Endothelial cell of umbilical vein (primary cell): ENCODE data around the gene LYPD1. TPM values are rescaled to one million over a fixed set of nuclear protein-coding genes. Genes with fewer than 3 reads are reported as not detected.

ENCODE experiments used
- BruUV-seq: library from RNA; stranded (reverse); fragments of 400-500 nt; replicated peaks from 2 replicates; lab custom pipeline; 2021; lab: Mats Ljungman, UMichigan
- CTCF ChIA-PET: fragments of 300-600, 350-600 bp; sonication (Branson Sonifier 250); formaldehyde crosslinking; loops from one replicate; lab custom pipeline; 2021; ENCODE audit warnings: antibody characterized with exemption, inconsistent platforms; lab: Charles Lee
- POLR2A ChIA-PET: fragments of 300-600, 350-600 bp; sonication (Branson Sonifier 250); formaldehyde crosslinking; loops from one replicate; lab custom pipeline; 2021; ENCODE audit warnings: antibody characterized with exemption, inconsistent platforms; lab: Charles Lee
- DNase-seq: peaks from one replicate; pipeline ENCODE4 v3.0.0-alpha.2; 2011; ENCODE audit warnings: low read depth, low spot score
- FAIRE-seq: peaks from 2 replicates; lab custom pipeline; 2011; peaks lifted over from hg19 to GRCh38; lab: Jason Lieb, UNC
- H2AFZ ChIP-seq: 2 replicates; pipeline ENCODE4 v1.6.0; 2012; ENCODE audit warnings: low read depth, low read length, control low read depth, inconsistent platforms
- H3K27ac ChIP-seq: 2 replicates; pipeline ENCODE4 v1.5.1; 2011; ENCODE audit warnings: low read depth, mild to moderate bottlenecking, control low read depth, low read length, moderate library complexity; ENCODE audit not compliant: insufficient read depth
- H3K27me3 ChIP-seq, 2 experiments: 2 replicates each; pipeline versions ENCODE4 v1.6.0 to v1.6.1; 2011; ENCODE audit warnings: low read length in 2 of 2, mixed read lengths in 1 of 2; ENCODE audit not compliant: control insufficient read depth in 2 of 2, insufficient read depth in 2 of 2
- H3K36me3 ChIP-seq, 2 experiments: 2 replicates in 1 of 2; 3 replicates in 1 of 2; pipeline ENCODE4 v1.5.1; 2011; ENCODE audit warnings: low read length in 2 of 2, mild to moderate bottlenecking in 1 of 2, moderate library complexity in 1 of 2; ENCODE audit not compliant: control insufficient read depth in 2 of 2, insufficient read depth in 2 of 2; ENCODE audit errors: extremely low read depth in 1 of 2
- H3K4me1 ChIP-seq: 3 replicates; pipeline ENCODE4 v1.5.1; 2011; ENCODE audit warnings: mild to moderate bottlenecking, low read length; ENCODE audit not compliant: control insufficient read depth, insufficient read depth; ENCODE audit errors: extremely low read depth
- H3K4me2 ChIP-seq: 2 replicates; pipeline ENCODE4 v1.6.1; 2011; ENCODE audit warnings: low read length, control low read depth, mixed read lengths; ENCODE audit not compliant: insufficient read depth
- H3K4me3 ChIP-seq, 3 experiments: fragments of 200-600 bp in 1 of 3; sonication (generic), shearing (Covaris generic) in 1 of 3; replicated peaks in 1 of 3; 2 replicates each; pipeline ENCODE4 v1.5.1; 2011 to 2016; ENCODE audit warnings: control low read depth in 3 of 3, low read length in 3 of 3, mild to moderate bottlenecking in 2 of 3, inconsistent platforms in 1 of 3, low read depth in 1 of 3, moderate library complexity in 1 of 3; ENCODE audit not compliant: insufficient read depth in 1 of 3
- H3K79me2 ChIP-seq: 2 replicates; pipeline ENCODE4 v1.6.0; 2012; ENCODE audit warnings: low read length, inconsistent platforms; ENCODE audit not compliant: control insufficient read depth, insufficient read depth
- H3K9ac ChIP-seq: replicated peaks from 2 replicates; pipeline ENCODE3; 2011; ENCODE audit warnings: low read length, control low read depth; ENCODE audit not compliant: insufficient read depth; ENCODE audit errors: extremely low read depth
- H3K9me1 ChIP-seq: replicated peaks from 3 replicates; pipeline ENCODE4 v1.6.0; 2011; ENCODE audit warnings: mild to moderate bottlenecking, low read length; ENCODE audit not compliant: control insufficient read depth, insufficient read depth; ENCODE audit errors: extremely low read depth
- H3K9me3 ChIP-seq: replicated peaks from 2 replicates; pipeline ENCODE4 v1.5.1; 2012; ENCODE audit warnings: low read length, inconsistent platforms; ENCODE audit not compliant: control insufficient read depth, insufficient read depth
- H4K20me1 ChIP-seq: replicated peaks from 2 replicates; pipeline ENCODE3; 2011; ENCODE audit warnings: mild to moderate bottlenecking, low read length; ENCODE audit not compliant: control insufficient read depth, insufficient read depth; ENCODE audit errors: extremely low read depth
- EZH2 ChIP-seq: IDR thresholded peaks from 2 replicates; pipeline ENCODE4 v1.6.1; 2012; ENCODE audit warnings: borderline replicate concordance, low read depth, mild to moderate bottlenecking, moderate library complexity, low read length, inconsistent platforms; ENCODE audit not compliant: severe bottlenecking
- FOS ChIP-seq: IDR thresholded peaks from 2 replicates; pipeline ENCODE4 v1.6.1; 2011; ENCODE audit warnings: mild to moderate bottlenecking, low read length, moderate library complexity, borderline replicate concordance; ENCODE audit not compliant: insufficient read depth
- GATA2 ChIP-seq: IDR thresholded peaks from 2 replicates; pipeline ENCODE4 v1.7.0; 2011; ENCODE audit warnings: low read depth, mild to moderate bottlenecking, moderate library complexity, mixed read lengths, low read length; ENCODE audit not compliant: insufficient read length, insufficient read depth
- JUN ChIP-seq: IDR thresholded peaks from 2 replicates; pipeline ENCODE4 v1.6.1; 2011; ENCODE audit warnings: borderline replicate concordance, low read depth; ENCODE audit not compliant: insufficient read length, insufficient read depth
- MYC ChIP-seq: IDR thresholded peaks from one replicate; pipeline ENCODE4 v1.6.1; 2011; ENCODE audit warnings: mild to moderate bottlenecking, low read depth, low read length
- POLR2A ChIP-seq: IDR thresholded peaks from 2 replicates; pipeline ENCODE4 v1.6.1; 2012; ENCODE audit warnings: low read depth, mild to moderate bottlenecking, control low read depth, low read length
- POLR2AphosphoS5 ChIP-seq: IDR thresholded peaks from 2 replicates; pipeline ENCODE4 v1.6.1; 2012; ENCODE audit warnings: low read depth, mild to moderate bottlenecking, control low read depth, low read length, moderate library complexity; ENCODE audit not compliant: insufficient read depth
- dilution Hi-C: fragments of 300-500 bp; cut with MboI; formaldehyde crosslinking; loops from one replicate; pipeline ENCODE4 v1.15.0; 2019; ENCODE audit warnings: low sequenced_read_pairs; ENCODE audit not compliant: extremely low pct_ligation_motif_present
- intact Hi-C: fragments of 100-400 bp; cut with micrococcal nuclease; formaldehyde crosslinking; loops from one replicate; pipeline ENCODE4 v1.10.0; 2022
- polyA plus RNA-seq, 4 experiments: library from polyadenylated mRNA; depleted of rRNA in 3 of 4; stranded (reverse) in 3 of 4; unstranded in 1 of 4; fragments of >200 nt; gene quantifications; 2 replicates each; pipeline versions ENCODE4 v1.2.1 to v1.2.3, GENCODE V29; 2011 to 2012; ENCODE audit warnings: missing spikeins in 1 of 4
- total RNA-seq: library from RNA; stranded (reverse); gene quantifications from 2 replicates; pipeline ENCODE4 v1.2.3, GENCODE V29; 2021
- TF ChIP-seq, protein P1 (sequence below): IDR thresholded peaks from 2 replicates; pipeline ENCODE4 v1.6.1; 2011; ENCODE audit not compliant: insufficient read depth, insufficient read length
- TF ChIP-seq, protein P2 (sequence below), 2 donors: IDR thresholded peaks; 1 replicate in 1 of 2; 2 replicates in 1 of 2; pipeline ENCODE4 v1.5.1; 2011; ENCODE audit warnings: low read length in 2 of 2, mild to moderate bottlenecking in 2 of 2, moderate library complexity in 2 of 2, control low read depth in 1 of 2, inconsistent platforms in 1 of 2, low read depth in 1 of 2; ENCODE audit not compliant: insufficient read depth in 1 of 2; ENCODE audit errors: extremely low read depth in 1 of 2

The LYPD1 gene
- total and polyA plus RNA-seq, 2 donors (not counting 3 experiments of a cell fraction or from before 2014, with no cell fraction given) = 76.6 to 105 TPM

DNA sequence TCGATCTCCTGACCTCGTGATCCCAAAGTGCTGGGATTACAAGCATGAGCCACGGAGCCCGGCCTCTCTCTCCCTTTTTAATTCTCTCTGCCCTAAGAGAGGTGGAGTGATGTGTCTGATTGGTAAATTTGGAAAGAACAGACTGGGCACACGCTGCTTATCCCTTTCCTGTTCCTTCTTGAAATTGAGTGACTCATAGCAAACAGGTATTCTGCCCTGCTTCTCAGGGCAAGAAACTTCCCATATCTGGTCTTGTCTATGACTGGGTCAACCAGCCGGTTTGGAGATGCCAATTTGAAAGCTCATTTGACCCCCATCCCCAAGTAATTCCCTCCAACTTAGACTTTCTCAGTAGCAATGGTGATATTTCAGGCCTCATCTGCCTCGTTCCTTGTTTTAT lies 15.0 kb downstream of the LYPD1 start:
- BruUV-seq = no TSS peak
- H3K4me3 ChIP-seq = no peak overlapping the region
- H4K20me1 ChIP-seq = peaks cover 7% of the 10 kb centered on the region
- CTCF ChIA-PET = no interaction called here
- intact Hi-C loops = loop anchor here (10.0 kb wide), 1 partner anchor 390 kb away; no protein-coding TSS in a partner anchor
- H3K9me3 ChIP-seq = no peaks in the 10 kb centered on the region
- no peak for DNase-seq
- no peak overlapping the region for H3K4me2 ChIP-seq
- no peaks in the 10 kb centered on the region for H3K27me3 ChIP-seq
- H3K79me2 ChIP-seq = peaks cover 2% of the 10 kb centered on the region
- H3K9me1 ChIP-seq = peaks cover 2% of the 10 kb centered on the region
- H3K4me1 ChIP-seq = peaks cover 2% of the 10 kb centered on the region
- dilution Hi-C loops = no loop called here
- H2AFZ ChIP-seq = no peak overlapping the region
- peaks cover 0 to 18% of the 10 kb centered on the region in 2 experiments for H3K36me3 ChIP-seq
- H3K27ac ChIP-seq = no peak overlapping the region
- POLR2A ChIA-PET = no interaction called here
- no peak for TF ChIP-seq EZH2
- TF ChIP-seq FOS = no peak
- TF ChIP-seq, protein P1, sequence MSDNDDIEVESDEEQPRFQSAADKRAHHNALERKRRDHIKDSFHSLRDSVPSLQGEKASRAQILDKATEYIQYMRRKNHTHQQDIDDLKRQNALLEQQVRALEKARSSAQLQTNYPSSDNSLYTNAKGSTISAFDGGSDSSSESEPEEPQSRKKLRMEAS = no peak
- TF ChIP-seq POLR2A = no peak
- no peak for TF ChIP-seq JUN
- no peak for TF ChIP-seq POLR2AphosphoS5
- TF ChIP-seq MYC = no peak
- TF ChIP-seq, protein P2, sequence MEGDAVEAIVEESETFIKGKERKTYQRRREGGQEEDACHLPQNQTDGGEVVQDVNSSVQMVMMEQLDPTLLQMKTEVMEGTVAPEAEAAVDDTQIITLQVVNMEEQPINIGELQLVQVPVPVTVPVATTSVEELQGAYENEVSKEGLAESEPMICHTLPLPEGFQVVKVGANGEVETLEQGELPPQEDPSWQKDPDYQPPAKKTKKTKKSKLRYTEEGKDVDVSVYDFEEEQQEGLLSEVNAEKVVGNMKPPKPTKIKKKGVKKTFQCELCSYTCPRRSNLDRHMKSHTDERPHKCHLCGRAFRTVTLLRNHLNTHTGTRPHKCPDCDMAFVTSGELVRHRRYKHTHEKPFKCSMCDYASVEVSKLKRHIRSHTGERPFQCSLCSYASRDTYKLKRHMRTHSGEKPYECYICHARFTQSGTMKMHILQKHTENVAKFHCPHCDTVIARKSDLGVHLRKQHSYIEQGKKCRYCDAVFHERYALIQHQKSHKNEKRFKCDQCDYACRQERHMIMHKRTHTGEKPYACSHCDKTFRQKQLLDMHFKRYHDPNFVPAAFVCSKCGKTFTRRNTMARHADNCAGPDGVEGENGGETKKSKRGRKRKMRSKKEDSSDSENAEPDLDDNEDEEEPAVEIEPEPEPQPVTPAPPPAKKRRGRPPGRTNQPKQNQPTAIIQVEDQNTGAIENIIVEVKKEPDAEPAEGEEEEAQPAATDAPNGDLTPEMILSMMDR (IDR thresholded peaks at IDR 0.05; ENCODE audit: extremely low read depth in 1 of 2, insufficient read depth in 1 of 2, low read depth in 1 of 2, low read length in 2 of 2) = no peak
- TF ChIP-seq GATA2 = no peak
- no peak for FAIRE-seq
- H3K9ac ChIP-seq = no peak overlapping the region
